Neural progenitor cell (in vitro differentiated cells): ENCODE data around the gene FANCM. TPM values are rescaled to one million over a fixed set of nuclear protein-coding genes. Genes with fewer than 3 reads are reported as not detected.
A peak's percentile ranks its signal among the peaks of the same experiment; 100 is the strongest.

Experiments used
- DNase-seq: peaks from one replicate; pipeline ENCODE4 v3.0.0-alpha.2; 2016; ENCODE audit warnings: low spot score
- H2AFZ ChIP-seq: fragments of 200-600 bp; sonication (generic); replicated peaks from 2 replicates; pipeline ENCODE4 v1.6.1; 2016; ENCODE audit warnings: antibody characterized with exemption
- H3F3A ChIP-seq: fragments of 200-600 bp; sonication (generic); 2 replicates; pipeline ENCODE4 v1.6.1; 2016; ENCODE audit warnings: antibody characterized with exemption, low read depth
- H3K27ac ChIP-seq: fragments of 200-600 bp; sonication (generic); 2 replicates; pipeline ENCODE4 v1.5.1; 2016; ENCODE audit warnings: mild to moderate bottlenecking
- H3K27me3 ChIP-seq: fragments of 200-600 bp; sonication (generic); 2 replicates; pipeline ENCODE4 v1.6.1; 2016; ENCODE audit warnings: mild to moderate bottlenecking, moderate library complexity
- H3K36me3 ChIP-seq: fragments of 200-600 bp; sonication (generic); 2 replicates; pipeline ENCODE4 v1.5.1; 2016
- H3K4me1 ChIP-seq: fragments of 200-600 bp; sonication (generic); 2 replicates; pipeline ENCODE4 v1.6.1; 2016; ENCODE audit warnings: mixed run types
- H3K4me2 ChIP-seq: fragments of 200-600 bp; sonication (generic); 2 replicates; pipeline ENCODE4 v1.6.1; 2016
- H3K4me3 ChIP-seq: fragments of 200-600 bp; sonication (generic); 2 replicates; pipeline ENCODE4 v1.5.1; 2016
- H3K79me2 ChIP-seq: fragments of 200-600 bp; sonication (generic); 2 replicates; pipeline ENCODE4 v1.6.1; 2016; ENCODE audit warnings: low read depth
- H3K9ac ChIP-seq: fragments of 200-600 bp; sonication (generic); 2 replicates; pipeline ENCODE4 v1.6.1; 2016
- H3K9me3 ChIP-seq: fragments of 200-600 bp; sonication (generic); 2 replicates; pipeline ENCODE4 v1.5.1; 2016; ENCODE audit warnings: low read depth
- H4K20me1 ChIP-seq: fragments of 200-600 bp; sonication (generic); 2 replicates; pipeline ENCODE4 v1.6.1; 2016; ENCODE audit warnings: low read depth
- H3K27ac Mint-ChIP-seq: 3 replicates; pipeline ENCODE4 v1.8.0; 2021; ENCODE audit warnings: mixed read lengths
- H3K27me3 Mint-ChIP-seq: 2 replicates; pipeline ENCODE4 v1.8.0; 2022; ENCODE audit warnings: low read depth, mild to moderate bottlenecking, inconsistent platforms, moderate library complexity, mixed read lengths; ENCODE audit not compliant: insufficient read depth
- H3K36me3 Mint-ChIP-seq: 3 replicates; pipeline ENCODE4 v1.8.0; 2021; ENCODE audit warnings: mixed read lengths
- H3K4me1 Mint-ChIP-seq: 3 replicates; pipeline ENCODE4 v1.8.0; 2021; ENCODE audit warnings: mixed read lengths
- H3K4me3 Mint-ChIP-seq: 3 replicates; pipeline ENCODE4 v1.8.0; 2021; ENCODE audit warnings: mild to moderate bottlenecking, moderate library complexity, mixed read lengths
- H3K9me3 Mint-ChIP-seq: 3 replicates; pipeline ENCODE4 v1.8.0; 2020; ENCODE audit warnings: mixed read lengths
- CTCF ChIP-seq: fragments of 200-600 bp; sonication (generic); IDR thresholded peaks from 2 replicates; pipeline ENCODE4 v1.5.1; 2017; ENCODE audit warnings: antibody characterized with exemption, mild to moderate bottlenecking
- EZH2 ChIP-seq: fragments of 200-600 bp; sonication (generic); IDR thresholded peaks from 2 replicates; pipeline ENCODE4 v1.6.1; 2017; ENCODE audit warnings: antibody characterized with exemption, mild to moderate bottlenecking, moderate library complexity
- EZH2phosphoT487 ChIP-seq: fragments of 200-600 bp; sonication (generic); IDR thresholded peaks from 2 replicates; pipeline ENCODE4 v1.6.1; 2017; ENCODE audit warnings: antibody characterized with exemption
- small RNA-seq: library from RNA; depleted of rRNA; stranded (forward); fragments of <200 nt; gene quantifications from one replicate; pipeline ENCODE3, GENCODE V24; 2015
- total RNA-seq: library from RNA; depleted of rRNA; stranded (reverse); fragments of >200 nt; gene quantifications from 2 replicates; pipeline ENCODE4 v1.2.3, GENCODE V29; 2015; ENCODE audit warnings: low replicate concordance

The FANCM gene
- total RNA-seq, 1 donor from 2014 or later: 29.4 TPM

DNA sequence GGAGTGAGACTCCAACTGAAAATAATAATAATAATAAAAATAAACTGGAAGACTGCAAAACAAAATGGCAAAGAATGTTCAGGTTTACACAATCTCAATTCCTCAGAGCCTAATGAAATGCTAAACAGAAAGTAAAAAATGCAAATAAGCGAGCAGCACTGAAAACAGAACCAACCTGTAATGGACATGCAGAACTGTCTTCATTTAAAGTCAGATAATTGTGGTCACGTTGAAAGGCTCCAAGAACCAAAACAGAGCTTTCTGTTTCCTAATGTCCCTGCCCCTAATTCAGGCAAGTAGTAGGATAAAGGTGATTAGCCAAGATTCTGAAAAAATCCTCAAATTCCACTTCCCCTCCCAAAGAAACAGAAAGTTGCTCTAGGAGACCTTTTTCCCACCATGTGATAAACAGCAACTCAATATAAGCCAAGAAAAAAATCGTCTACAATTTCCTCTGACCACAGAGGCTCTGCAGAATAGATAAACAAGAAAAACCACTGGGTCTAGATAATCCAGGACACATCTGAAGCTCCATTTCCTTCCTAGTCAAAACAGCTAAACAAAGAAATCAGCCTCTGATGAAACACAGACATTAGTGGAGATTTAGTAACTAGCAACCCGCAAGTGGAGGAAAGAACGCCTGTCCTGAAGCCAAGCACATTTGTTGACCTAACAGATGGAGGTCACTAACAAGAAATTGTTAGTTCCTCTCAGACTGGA, 114.3 kb downstream of the FANCM start:
- Mint-ChIP-seq H3K9me3 (peaks cover 9% of the 10 kb centered on the region), H3K27me3 (peaks cover 4% of the 10 kb centered on the region), H3K27ac (no peak overlapping the region), H3K4me3 (peak overlapping the region; percentile 35), H3K36me3 (peaks cover 10% of the 10 kb centered on the region), H3K4me1 (peaks cover 4% of the 10 kb centered on the region)
- Histone ChIP-seq H3K79me2 (no peaks in the 10 kb centered on the region), H4K20me1 (peaks cover 22% of the 10 kb centered on the region), H3K36me3 (no peaks in the 10 kb centered on the region), H3K9ac (no peak overlapping the region), H3K27me3 (no peaks in the 10 kb centered on the region), H3K27ac (no peak overlapping the region), H3F3A (no peaks in the 10 kb centered on the region), H3K9me3 (no peaks in the 10 kb centered on the region), H3K4me2 (no peak overlapping the region), H3K4me3 (peak overlapping the region; percentile 2), H2AFZ (no peak overlapping the region), H3K4me1 (peaks cover 7% of the 10 kb centered on the region)
- TF ChIP-seq EZH2phosphoT487 (no peak), EZH2 (no peak), CTCF (no peak)
- no peak for DNase-seq

Small RNA genes lying within 50 kb of the gene (small RNA-seq; reads per million reads assigned to genes)
- gene RF00151: 0.07 reads per million
- 2,290 reads per million, percentile 100 among the genes with 10 or more reads in this experiment for gene SNORD127

Other genes with a start within 250 kb of the FANCM start
- gene KLHL28, start 174.0 kb upstream of the FANCM start, total RNA-seq: 14.8 and 21.8 TPM in 2 replicates
- gene TOGARAM1, start 173.7 kb upstream of the FANCM start, total RNA-seq: 16.2 and 23.1 TPM in 2 replicates
- gene PRPF39, start 51.8 kb upstream of the FANCM start, total RNA-seq: 48.2 and 97.2 TPM in 2 replicates
- 149 and 209 TPM in 2 replicates for gene FKBP3, start 1.4 kb upstream of the FANCM start, total RNA-seq
- 130 and 211 TPM in 2 replicates for gene MIS18BP1, start 117.3 kb downstream of the FANCM start, total RNA-seq